Liver (tissue), 9 donors: ENCODE measurements around the gene FLNB. TPM values are rescaled to one million over a fixed set of nuclear protein-coding genes. Genes with fewer than 3 reads are reported as not detected.

Experiments
- DNase-seq: peaks from one replicate; pipeline ENCODE4 v3.0.0-alpha.2; 2017; ENCODE audit warnings: low spot score
- H3K27ac ChIP-seq, 2 donors: one replicate each; pipeline ENCODE4 v1.7.0; 2013; ENCODE audit warnings: inconsistent platforms in 2 of 2, low read length in 2 of 2, control low read depth in 1 of 2, low read depth in 1 of 2, mild to moderate bottlenecking in 1 of 2
- H3K27me3 ChIP-seq, 4 donors: one replicate each; pipeline versions ENCODE4 v1.6.1 to v1.7.0; 2013; ENCODE audit warnings: low read length in 3 of 4, inconsistent platforms in 1 of 4, mild to moderate bottlenecking in 1 of 4, moderate library complexity in 1 of 4; ENCODE audit not compliant: control insufficient read depth in 4 of 4, insufficient read depth in 4 of 4
- H3K36me3 ChIP-seq, 4 donors: one replicate each; pipeline versions ENCODE4 v1.6.1 to v1.7.0; 2013; ENCODE audit warnings: low read length in 3 of 4, mild to moderate bottlenecking in 3 of 4, low read depth in 1 of 4, moderate library complexity in 1 of 4; ENCODE audit not compliant: control insufficient read depth in 4 of 4, insufficient read depth in 3 of 4
- H3K4me1 ChIP-seq, 4 donors: one replicate each; pipeline versions ENCODE4 v1.6.1 to v1.7.0; 2013; ENCODE audit warnings: low read length in 3 of 4, mild to moderate bottlenecking in 3 of 4, moderate library complexity in 1 of 4; ENCODE audit not compliant: control insufficient read depth in 4 of 4, insufficient read depth in 4 of 4
- H3K4me3 ChIP-seq, 3 donors: one replicate each; pipeline versions ENCODE4 v1.6.1 to v1.7.0; 2013; ENCODE audit warnings: low read length in 3 of 3, control low read depth in 1 of 3, low read depth in 1 of 3, mild to moderate bottlenecking in 1 of 3
- H3K9ac ChIP-seq, 2 donors: one replicate each; pipeline ENCODE4 v1.7.0; 2013; ENCODE audit warnings: low read length in 2 of 2, mild to moderate bottlenecking in 2 of 2, moderate library complexity in 2 of 2, control low read depth in 1 of 2, low read depth in 1 of 2
- H3K9me3 ChIP-seq, 4 donors: one replicate each; pipeline versions ENCODE4 v1.6.1 to v1.7.0; 2013; ENCODE audit warnings: low read length in 3 of 4; ENCODE audit not compliant: control insufficient read depth in 4 of 4
- EGR1 ChIP-seq, 2 donors: IDR thresholded peaks; 2 replicates each; pipeline ENCODE4 v1.6.1; 2016 to 2018; ENCODE audit warnings: antibody characterized with exemption in 2 of 2, low read depth in 2 of 2
- FOXA1 ChIP-seq: IDR thresholded peaks from 2 replicates; pipeline ENCODE4 v1.6.1; 2016; ENCODE audit warnings: antibody characterized with exemption
- GABPA ChIP-seq, 2 donors: IDR thresholded peaks in 1 of 2; conservative IDR thresholded peaks in 1 of 2; 2 replicates each; pipeline ENCODE4 v1.6.1; 2016; ENCODE audit warnings: antibody characterized with exemption in 2 of 2, mild to moderate bottlenecking in 1 of 2, moderate library complexity in 1 of 2
- HNF4A ChIP-seq, 2 donors: conservative IDR thresholded peaks; 2 replicates each; pipeline ENCODE4 v1.6.1; 2016; ENCODE audit warnings: antibody characterized with exemption in 2 of 2, mild to moderate bottlenecking in 2 of 2
- HNF4G ChIP-seq: IDR thresholded peaks from 2 replicates; pipeline ENCODE4 v1.6.1; 2016; ENCODE audit warnings: antibody characterized with exemption
- JUND ChIP-seq, 2 donors: IDR thresholded peaks; 2 replicates each; pipeline ENCODE4 v1.6.1; 2016; ENCODE audit warnings: antibody characterized with exemption in 2 of 2
- NR2F2 ChIP-seq: IDR thresholded peaks from 2 replicates; pipeline ENCODE4 v1.6.1; 2016; ENCODE audit warnings: antibody characterized with exemption
- RAD21 ChIP-seq, 2 donors: IDR thresholded peaks; 2 replicates each; pipeline ENCODE4 v1.6.1; 2016; ENCODE audit warnings: antibody characterized with exemption in 2 of 2, mild to moderate bottlenecking in 2 of 2
- RXRA ChIP-seq, 2 donors: IDR thresholded peaks; 2 replicates each; pipeline ENCODE4 v1.6.1; 2017 to 2018; ENCODE audit warnings: antibody characterized with exemption in 2 of 2, mild to moderate bottlenecking in 1 of 2
- WGBS: extraction: QIAGEN DNeasy Blood & Tissue Kit; methylation state at CpG from one replicate; pipeline ENCODE4 v1.1.7; 2013; 5-methylcytosine and 5-hydroxymethylcytosine counted together
- polyA plus RNA-seq, 2 donors: library from polyadenylated mRNA; stranded (reverse) in 1 of 2; unstranded in 1 of 2; fragments of 200-250 nt in 1 of 2; fragments of >200 nt in 1 of 2; fragmentation: Nextera tagmentation in 1 of 2; extraction: Ambion mirVana in 1 of 2; gene quantifications; one replicate each; pipeline versions ENCODE4 v1.2.1 to v1.2.3, GENCODE V29; 2013 to 2015
- total RNA-seq, 2 donors: library from RNA; depleted of rRNA; stranded (reverse); fragments of >200 nt; gene quantifications; one replicate each; pipeline ENCODE4 v1.2.3, GENCODE V29; 2014
- TF ChIP-seq, protein P1 (sequence below): fragments of 150-350 bp; IDR thresholded peaks from 2 replicates; pipeline ENCODE4 v1.5.1; 2017; ENCODE audit warnings: improper control_type of control experiment, low read depth, low read length; ENCODE audit not compliant: missing input control
- TF ChIP-seq, protein P2 (sequence below): IDR thresholded peaks from 2 replicates; pipeline ENCODE4 v1.6.1; 2016; ENCODE audit warnings: antibody characterized with exemption
- TF ChIP-seq, protein P3 (sequence below): IDR thresholded peaks from 2 replicates; pipeline ENCODE4 v1.6.1; 2016; ENCODE audit warnings: antibody characterized with exemption
- TF ChIP-seq, protein P4 (sequence below): IDR thresholded peaks from 2 replicates; pipeline ENCODE4 v1.6.1; 2016; ENCODE audit warnings: antibody characterized with exemption, mild to moderate bottlenecking
- donor health status: healthy.
- donor health status: healthy.
- donor health status: healthy.
- donor health status: healthy.
- donor health status: healthy.

Gene FLNB
- total and polyA plus RNA-seq, 4 donors, result 22.9 to 124 (median 44.3) TPM

DNA sequence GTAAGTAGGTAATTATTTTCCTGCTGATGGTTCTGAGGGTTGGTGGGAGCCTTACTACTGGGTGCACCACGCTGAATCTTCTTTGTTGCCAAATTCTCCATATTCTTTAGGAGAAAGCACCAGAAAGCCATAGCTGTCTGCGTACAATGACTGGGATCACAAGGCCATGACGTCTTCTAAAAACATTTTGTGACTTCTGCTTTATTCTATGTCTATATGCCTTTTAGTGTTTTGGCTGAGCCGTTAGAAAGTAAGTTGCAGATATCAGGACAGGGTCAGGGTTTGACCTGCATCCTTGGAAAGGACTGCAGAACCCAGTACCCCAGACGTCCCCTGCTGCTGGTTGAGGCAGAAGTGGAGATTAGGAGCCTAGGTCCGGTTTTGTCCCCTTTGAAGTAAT lies 107.0 kb downstream of the FLNB start (continued):
- TF ChIP-seq, protein P1, sequence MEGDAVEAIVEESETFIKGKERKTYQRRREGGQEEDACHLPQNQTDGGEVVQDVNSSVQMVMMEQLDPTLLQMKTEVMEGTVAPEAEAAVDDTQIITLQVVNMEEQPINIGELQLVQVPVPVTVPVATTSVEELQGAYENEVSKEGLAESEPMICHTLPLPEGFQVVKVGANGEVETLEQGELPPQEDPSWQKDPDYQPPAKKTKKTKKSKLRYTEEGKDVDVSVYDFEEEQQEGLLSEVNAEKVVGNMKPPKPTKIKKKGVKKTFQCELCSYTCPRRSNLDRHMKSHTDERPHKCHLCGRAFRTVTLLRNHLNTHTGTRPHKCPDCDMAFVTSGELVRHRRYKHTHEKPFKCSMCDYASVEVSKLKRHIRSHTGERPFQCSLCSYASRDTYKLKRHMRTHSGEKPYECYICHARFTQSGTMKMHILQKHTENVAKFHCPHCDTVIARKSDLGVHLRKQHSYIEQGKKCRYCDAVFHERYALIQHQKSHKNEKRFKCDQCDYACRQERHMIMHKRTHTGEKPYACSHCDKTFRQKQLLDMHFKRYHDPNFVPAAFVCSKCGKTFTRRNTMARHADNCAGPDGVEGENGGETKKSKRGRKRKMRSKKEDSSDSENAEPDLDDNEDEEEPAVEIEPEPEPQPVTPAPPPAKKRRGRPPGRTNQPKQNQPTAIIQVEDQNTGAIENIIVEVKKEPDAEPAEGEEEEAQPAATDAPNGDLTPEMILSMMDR, result no peak
- TF ChIP-seq GABPA (IDR thresholded peaks at IDR 0.05 in 1 of 2, conservative IDR thresholded peaks at IDR 0.05 in 1 of 2), result no peak
- TF ChIP-seq EGR1 (IDR thresholded peaks at IDR 0.05; ENCODE audit: low read depth in 2 of 2), result no peak
- TF ChIP-seq FOXA1, result no peak
- no peak for TF ChIP-seq RXRA (IDR thresholded peaks at IDR 0.05)

DNA sequence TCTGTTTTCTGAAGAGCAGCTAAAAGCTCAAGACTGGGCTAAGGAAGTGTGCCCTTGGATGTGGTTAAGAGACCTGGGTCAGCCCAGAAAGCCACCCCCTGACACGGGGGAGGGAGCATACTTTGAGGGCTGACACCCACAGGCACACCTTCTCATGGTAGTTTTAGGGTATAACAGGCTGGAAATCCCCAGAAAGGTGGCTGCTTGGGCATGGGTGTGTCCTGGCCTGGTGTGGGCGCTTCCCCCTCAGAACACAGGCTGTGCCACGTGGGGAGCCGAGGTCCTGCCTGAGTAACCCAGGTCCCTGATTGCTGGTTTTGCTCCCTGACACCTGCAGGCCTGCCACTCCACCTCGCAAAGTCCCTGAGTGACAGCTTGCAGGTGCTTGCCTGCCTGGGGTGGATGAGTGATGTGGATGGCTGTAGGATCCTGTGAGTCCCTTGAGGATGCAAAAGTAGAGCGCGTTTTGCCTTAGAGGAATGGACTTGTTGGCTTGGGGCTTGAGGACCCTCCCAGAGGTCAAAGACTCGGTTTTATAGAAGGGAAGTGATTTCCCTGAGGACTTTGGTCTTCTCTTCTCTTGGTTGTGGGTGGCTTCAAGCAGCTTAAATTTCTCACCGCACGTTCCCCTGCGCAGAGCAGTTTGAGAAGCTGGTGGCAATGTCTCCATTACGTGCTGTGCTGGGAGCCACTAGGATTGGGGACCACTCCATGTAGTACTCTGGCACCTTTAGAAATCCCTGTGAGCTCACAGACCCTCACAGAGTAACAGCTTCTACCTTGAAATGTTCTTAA lies 108.1 kb downstream of the FLNB start:
- Histone ChIP-seq H3K4me3 (no peak overlapping the region), H3K9me3 (no peaks in the 10 kb centered on the region), H3K27ac (peak overlapping the region; percentile 75 to 88), H3K9ac (no peak overlapping the region), H3K27me3 (no peaks in the 10 kb centered on the region), H3K36me3 (peaks cover 3 to 39% (median 20%) of the 10 kb centered on the region in 4 donors), H3K4me1 (peaks cover 24 to 60% (median 53%) of the 10 kb centered on the region in 4 donors)
- TF ChIP-seq, protein P2, sequence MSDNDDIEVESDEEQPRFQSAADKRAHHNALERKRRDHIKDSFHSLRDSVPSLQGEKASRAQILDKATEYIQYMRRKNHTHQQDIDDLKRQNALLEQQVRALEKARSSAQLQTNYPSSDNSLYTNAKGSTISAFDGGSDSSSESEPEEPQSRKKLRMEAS, result no peak
- TF ChIP-seq NR2F2, result no peak
- TF ChIP-seq JUND (IDR thresholded peaks at IDR 0.05), result no peak
- TF ChIP-seq EGR1 (IDR thresholded peaks at IDR 0.05; ENCODE audit: low read depth in 2 of 2), result no peak
- no peak for TF ChIP-seq RAD21 (IDR thresholded peaks at IDR 0.05)
- no peak for TF ChIP-seq HNF4A (conservative IDR thresholded peaks at IDR 0.05)
- 80% methylated on average over 12 of the region's 12 CpGs for WGBS
- DNase-seq, result no peak

DNA sequence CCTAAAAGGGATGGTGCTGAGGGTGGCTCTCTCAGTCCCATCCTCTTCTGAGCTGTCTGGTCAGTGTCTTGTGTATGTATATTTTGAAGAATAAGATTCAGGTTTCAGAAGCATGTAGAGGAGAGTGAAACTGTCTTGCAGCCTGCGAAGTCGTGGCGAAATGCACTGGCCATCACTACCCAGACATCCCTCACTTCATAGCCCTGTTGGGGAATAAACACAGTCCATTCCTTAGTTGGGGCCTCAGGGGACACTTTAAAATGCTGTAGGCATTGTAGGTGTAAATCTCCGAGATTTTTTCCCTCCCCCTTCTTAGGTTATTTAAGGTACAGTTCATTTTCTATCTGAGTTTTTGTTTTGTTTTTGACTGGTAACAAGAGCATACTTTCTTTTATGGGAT lies 108.8 kb downstream of the FLNB start:
- peaks cover 19 to 55% (median 48%) of the 10 kb centered on the region in 4 donors for H3K4me1 ChIP-seq
- peak overlapping the region; percentile 75 to 88 for H3K27ac ChIP-seq

DNA sequence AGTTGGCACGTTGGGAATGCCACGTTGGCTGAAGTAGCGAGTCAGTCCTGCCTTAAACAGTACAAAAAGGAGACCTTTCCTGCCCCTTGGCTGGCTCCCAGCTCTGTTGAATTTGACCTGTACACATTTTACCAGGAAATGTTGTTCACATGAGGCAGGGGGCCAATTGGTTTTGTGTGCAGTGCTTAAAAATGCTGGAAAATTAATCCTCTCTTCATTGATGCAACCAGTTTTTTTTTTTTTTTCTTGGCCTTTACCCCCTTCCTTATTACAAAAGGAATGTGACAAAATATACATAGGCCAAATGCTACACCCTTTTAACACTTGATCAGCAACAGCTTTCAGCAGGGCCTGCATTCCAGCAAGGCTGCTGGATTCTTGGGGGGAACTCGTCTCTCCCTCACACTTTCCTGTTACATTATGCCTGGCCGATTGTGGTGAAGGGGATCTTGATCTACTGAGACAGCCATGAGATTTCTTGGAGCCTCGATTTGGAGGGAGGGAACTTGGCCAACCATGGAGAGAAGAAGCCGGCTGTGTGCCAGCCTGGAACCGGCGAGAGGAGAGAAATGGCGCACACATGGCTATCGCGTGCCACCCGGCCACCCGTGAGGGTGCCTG lies 109.4 kb downstream of the FLNB start:
- no peaks in the 10 kb centered on the region for H3K9me3 ChIP-seq
- peaks cover 16 to 53% (median 45%) of the 10 kb centered on the region in 4 donors for H3K4me1 ChIP-seq
- peak; percentile 58 for DNase-seq
- H3K27me3 ChIP-seq, result no peaks in the 10 kb centered on the region
- no peak overlapping the region for H3K4me3 ChIP-seq
- 35% methylated on average over 14 of the region's 14 CpGs for WGBS
- H3K27ac ChIP-seq, result peak overlapping the region; percentile 75 to 88
- peaks cover 1 to 36% (median 20%) of the 10 kb centered on the region in 4 donors for H3K36me3 ChIP-seq
- peak overlapping the region in 1 of 2 donors; percentile 78 for H3K9ac ChIP-seq
- TF ChIP-seq, protein P3, sequence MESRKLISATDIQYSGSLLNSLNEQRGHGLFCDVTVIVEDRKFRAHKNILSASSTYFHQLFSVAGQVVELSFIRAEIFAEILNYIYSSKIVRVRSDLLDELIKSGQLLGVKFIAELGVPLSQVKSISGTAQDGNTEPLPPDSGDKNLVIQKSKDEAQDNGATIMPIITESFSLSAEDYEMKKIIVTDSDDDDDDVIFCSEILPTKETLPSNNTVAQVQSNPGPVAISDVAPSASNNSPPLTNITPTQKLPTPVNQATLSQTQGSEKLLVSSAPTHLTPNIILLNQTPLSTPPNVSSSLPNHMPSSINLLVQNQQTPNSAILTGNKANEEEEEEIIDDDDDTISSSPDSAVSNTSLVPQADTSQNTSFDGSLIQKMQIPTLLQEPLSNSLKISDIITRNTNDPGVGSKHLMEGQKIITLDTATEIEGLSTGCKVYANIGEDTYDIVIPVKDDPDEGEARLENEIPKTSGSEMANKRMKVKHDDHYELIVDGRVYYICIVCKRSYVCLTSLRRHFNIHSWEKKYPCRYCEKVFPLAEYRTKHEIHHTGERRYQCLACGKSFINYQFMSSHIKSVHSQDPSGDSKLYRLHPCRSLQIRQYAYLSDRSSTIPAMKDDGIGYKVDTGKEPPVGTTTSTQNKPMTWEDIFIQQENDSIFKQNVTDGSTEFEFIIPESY, result peak; percentile 91
- TF ChIP-seq RXRA (IDR thresholded peaks at IDR 0.05), result peak; percentile 89 to 95
- TF ChIP-seq, protein P1, result no peak
- TF ChIP-seq, protein P2, result peak; percentile 89
- TF ChIP-seq, protein P4, sequence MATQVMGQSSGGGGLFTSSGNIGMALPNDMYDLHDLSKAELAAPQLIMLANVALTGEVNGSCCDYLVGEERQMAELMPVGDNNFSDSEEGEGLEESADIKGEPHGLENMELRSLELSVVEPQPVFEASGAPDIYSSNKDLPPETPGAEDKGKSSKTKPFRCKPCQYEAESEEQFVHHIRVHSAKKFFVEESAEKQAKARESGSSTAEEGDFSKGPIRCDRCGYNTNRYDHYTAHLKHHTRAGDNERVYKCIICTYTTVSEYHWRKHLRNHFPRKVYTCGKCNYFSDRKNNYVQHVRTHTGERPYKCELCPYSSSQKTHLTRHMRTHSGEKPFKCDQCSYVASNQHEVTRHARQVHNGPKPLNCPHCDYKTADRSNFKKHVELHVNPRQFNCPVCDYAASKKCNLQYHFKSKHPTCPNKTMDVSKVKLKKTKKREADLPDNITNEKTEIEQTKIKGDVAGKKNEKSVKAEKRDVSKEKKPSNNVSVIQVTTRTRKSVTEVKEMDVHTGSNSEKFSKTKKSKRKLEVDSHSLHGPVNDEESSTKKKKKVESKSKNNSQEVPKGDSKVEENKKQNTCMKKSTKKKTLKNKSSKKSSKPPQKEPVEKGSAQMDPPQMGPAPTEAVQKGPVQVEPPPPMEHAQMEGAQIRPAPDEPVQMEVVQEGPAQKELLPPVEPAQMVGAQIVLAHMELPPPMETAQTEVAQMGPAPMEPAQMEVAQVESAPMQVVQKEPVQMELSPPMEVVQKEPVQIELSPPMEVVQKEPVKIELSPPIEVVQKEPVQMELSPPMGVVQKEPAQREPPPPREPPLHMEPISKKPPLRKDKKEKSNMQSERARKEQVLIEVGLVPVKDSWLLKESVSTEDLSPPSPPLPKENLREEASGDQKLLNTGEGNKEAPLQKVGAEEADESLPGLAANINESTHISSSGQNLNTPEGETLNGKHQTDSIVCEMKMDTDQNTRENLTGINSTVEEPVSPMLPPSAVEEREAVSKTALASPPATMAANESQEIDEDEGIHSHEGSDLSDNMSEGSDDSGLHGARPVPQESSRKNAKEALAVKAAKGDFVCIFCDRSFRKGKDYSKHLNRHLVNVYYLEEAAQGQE, result peak; percentile 75

More for the DNA sequence above, 108.8 kb downstream of the FLNB start:
- Histone ChIP-seq H3K27me3 (no peaks in the 10 kb centered on the region), H3K4me3 (no peak overlapping the region), H3K9me3 (no peaks in the 10 kb centered on the region), H3K9ac (peak overlapping the region in 1 of 2 donors; percentile 78), H3K36me3 (peaks cover 3 to 40% (median 22%) of the 10 kb centered on the region in 4 donors)
- no peak for TF ChIP-seq HNF4G
- WGBS, result 71% methylated on average over 4 of the region's 4 CpGs
- no peak for DNase-seq
